NB4 (cell line): ENCODE data around the gene TMEM72.

Experiments used
- CTCF ChIP-seq: IDR thresholded peaks from one replicate; pipeline ENCODE4 v1.5.1; 2012; ENCODE audit warnings: low read depth, low read length
- MAX ChIP-seq: IDR thresholded peaks from 2 replicates; pipeline ENCODE4 v1.6.1; 2011; ENCODE audit warnings: low read depth, low read length
- POLR2A ChIP-seq: IDR thresholded peaks from 2 replicates; pipeline ENCODE4 v1.6.1; 2011; ENCODE audit warnings: mild to moderate bottlenecking; ENCODE audit not compliant: insufficient read length; ENCODE audit errors: extremely low read depth

DNA sequence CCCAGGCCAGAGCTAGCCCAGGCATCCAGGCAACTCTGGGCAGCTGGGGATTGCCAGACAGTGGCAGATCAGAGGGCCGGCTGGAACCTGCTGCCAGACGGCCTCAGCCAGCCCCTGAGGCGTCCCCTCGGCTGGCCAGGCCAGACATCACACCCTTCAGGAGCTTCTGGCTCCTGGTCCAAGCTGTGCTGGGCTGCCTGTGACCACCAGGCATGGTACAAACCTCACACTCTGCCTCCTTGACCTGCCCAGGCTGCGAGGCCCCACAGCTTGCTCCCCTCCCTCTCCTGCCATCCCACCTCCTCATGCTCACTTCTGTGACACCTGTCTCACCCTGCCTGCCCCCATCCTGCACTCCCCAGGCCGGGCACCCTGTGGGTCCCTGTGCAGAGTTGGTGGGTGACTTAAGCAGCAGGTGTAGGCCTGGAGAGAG, 61.8 kb downstream of the TMEM72 start:
- TF ChIP-seq CTCF: no peak
- TF ChIP-seq POLR2A: no peak
- no peak for TF ChIP-seq MAX
